ENCODE data around the gene KLHL2. TPM values are rescaled to one million over a fixed set of nuclear protein-coding genes. Genes with fewer than 3 reads are reported as not detected.
"Not testable (repeated sequence)": the region's sequence is repeated elsewhere in the genome, so short reads cannot be mapped to it uniquely, and the experiment has no call there.

Gene KLHL2
- polyA plus RNA-seq, 4 donors, result 18.5 to 26.4 (median 24.1) TPM

GRCh38 chr4:165284697-165285096 is 77.3 kb downstream of the KLHL2 start:
- not testable (repeated sequence) for DNase-seq (ENCODE audit: low read depth in 4 of 4, low spot score in 3 of 4)

- not testable (repeated sequence) for DNase-seq (ENCODE audit: low read depth in 4 of 4, low spot score in 3 of 4)
Measured at GRCh38 chr4:165286619-165287340, 79.4 kb downstream of the KLHL2 start.

- no peak for DNase-seq (ENCODE audit: low read depth in 4 of 4, low spot score in 3 of 4)
Measured at GRCh38 chr4:165288226-165288625, 80.9 kb downstream of the KLHL2 start.

DNA sequence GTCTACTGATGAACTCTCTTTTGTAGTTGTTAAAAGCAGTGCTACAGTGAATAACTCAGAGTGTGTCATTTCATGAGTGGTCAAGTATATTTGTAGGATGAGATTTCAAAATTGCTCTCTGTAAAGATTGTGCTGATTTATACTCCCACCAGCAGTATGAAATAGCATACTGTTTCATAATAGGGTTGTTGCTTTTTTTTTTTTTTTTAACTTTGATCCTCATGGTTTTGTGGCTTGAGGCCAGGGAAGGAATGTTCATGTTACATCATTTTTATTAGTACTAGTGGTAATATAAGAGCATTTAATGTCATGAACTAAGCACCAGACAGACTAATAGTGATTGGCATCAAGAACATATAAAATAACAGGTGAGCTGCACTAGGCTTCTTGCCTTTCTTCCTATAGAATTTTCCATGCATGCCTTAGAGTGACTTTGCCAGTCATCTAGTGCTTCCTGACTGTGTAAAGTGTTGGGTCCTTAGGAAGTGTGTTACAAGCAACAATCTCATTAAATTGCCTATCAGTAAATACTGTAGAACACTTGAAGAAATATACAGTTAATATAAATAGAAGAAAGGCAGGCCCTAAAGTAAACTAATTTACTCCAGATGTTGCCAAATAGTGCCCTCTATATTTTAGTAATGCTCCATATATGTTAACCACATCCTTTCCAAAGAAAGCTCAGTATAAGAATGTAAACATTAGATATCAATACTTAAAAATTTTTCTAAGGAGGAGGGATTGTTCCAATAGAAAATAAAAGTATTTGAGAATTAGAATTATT is 81.5 kb downstream of the KLHL2 start:
- DNase-seq (ENCODE audit: low read depth in 4 of 4, low spot score in 3 of 4), result no peak

DNA sequence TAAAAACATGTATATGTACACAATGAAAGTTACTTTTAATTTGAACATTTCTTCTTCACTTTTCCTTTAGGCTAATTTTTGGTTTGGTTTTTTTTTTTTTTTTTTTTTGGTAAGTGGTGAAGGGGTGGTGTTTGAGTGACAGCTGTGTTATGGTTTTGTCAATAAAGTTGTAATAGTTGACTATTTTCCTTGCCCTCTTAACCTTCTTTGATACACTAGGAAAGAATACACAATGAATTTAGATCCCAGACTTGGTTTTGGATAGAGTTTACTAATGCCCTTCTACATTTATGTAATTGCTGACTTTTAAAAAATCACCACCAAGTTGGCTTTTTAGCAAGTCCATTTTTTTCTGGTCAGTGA is 82.0 kb downstream of the KLHL2 start:
- DNase-seq (ENCODE audit: low read depth in 4 of 4, low spot score in 3 of 4), result no peak

DNA sequence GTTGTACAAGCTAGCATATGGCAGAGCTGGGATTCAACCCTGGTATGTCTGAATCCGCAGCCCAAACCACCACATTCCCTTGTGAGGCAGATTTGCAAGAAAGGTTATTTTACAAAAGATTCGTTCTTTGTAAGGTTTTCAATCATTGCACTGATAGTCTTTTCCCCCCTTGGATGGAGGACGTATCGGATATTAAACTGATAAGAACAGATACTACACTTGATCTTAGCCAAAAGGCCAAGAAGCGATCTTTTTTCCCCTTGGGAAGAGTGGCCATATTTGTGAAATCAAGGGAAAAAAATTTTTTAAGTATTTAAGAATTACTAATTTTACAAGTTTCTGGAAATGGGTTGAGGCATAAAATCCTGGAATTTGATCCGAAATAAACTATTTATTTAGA is 85.7 kb downstream of the KLHL2 start:
- no peak for DNase-seq (ENCODE audit: low read depth in 4 of 4, low spot score in 3 of 4)

- DNase-seq (ENCODE audit: low read depth in 4 of 4, low spot score in 3 of 4), result no peak
Measured at GRCh38 chr4:165293927-165294649, 86.7 kb downstream of the KLHL2 start.

- no peak for DNase-seq (ENCODE audit: low read depth in 4 of 4, low spot score in 3 of 4)
Measured at GRCh38 chr4:165294907-165295306, 87.5 kb downstream of the KLHL2 start.

DNA sequence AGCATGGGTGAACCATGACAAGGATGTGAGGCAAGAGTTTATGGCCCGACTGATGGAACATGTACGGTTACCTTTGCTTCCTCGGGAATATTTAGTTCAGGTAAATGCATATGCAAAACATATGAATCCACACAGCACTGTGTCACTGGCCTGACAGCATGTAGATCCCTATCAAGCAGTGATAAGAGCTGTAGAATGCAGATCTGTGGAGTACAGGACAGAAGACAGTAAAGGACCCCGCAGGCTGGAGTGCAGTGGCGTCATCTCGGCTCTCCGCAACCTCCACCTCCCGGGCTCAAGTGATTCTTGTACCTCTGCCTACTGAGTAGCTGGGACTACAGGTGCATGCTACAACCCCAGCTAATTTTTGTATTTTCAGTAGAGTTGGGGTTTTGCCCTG is 90.3 kb downstream of the KLHL2 start:
- no peak for DNase-seq (ENCODE audit: low read depth in 4 of 4, low spot score in 3 of 4)

DNA sequence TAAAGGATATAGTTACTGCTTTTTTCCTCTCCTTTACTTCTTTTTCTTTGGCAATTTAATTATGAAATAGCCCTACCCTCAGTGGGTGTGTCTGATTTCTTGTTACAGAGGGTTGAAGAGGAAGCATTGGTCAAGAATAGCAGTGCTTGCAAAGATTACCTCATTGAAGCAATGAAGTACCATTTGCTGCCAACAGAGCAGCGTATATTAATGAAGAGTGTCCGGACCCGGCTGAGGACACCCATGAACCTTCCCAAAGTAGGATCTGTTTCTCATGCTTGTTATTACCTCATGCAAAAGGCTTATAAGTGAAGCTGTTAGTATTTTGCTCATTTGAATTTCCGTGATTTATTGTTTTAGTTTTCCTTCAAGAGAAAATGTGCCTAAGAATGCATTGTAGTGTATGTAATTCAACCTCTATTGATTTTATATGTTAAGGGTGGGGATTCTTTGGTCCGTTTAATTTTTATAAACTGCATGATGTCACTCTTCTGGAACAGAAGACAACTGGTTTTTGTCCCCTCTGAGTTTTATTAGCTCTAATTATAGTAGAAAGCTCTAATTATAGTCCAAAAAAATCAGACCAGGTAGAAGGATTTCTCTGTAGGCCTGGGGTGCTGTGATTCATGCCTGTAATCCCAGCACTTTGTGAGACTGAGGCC is 92.2 kb downstream of the KLHL2 start:
- DNase-seq (ENCODE audit: low read depth in 4 of 4, low spot score in 3 of 4), result no peak

DNA sequence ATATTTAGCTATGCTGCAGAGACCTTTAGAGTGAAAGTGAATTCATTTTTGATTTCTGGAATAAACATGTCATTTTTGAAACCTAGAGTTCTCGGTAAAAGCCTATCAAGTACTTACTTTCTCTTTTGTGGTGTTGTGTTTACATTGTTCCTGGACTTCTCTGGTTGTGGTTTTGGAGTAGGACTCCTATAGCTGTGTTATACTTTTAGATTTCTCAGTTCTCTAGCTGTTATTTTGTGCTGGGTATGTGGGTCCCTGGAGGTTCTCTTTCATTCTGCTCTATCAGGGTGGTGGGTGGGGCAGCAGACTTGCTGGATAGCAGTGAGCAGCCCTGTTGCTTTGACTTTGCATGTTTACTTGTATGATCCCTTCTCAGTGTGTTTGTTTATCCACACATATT is 94.5 kb downstream of the KLHL2 start:
- no peak for DNase-seq (ENCODE audit: low read depth in 4 of 4, low spot score in 3 of 4)

DNA sequence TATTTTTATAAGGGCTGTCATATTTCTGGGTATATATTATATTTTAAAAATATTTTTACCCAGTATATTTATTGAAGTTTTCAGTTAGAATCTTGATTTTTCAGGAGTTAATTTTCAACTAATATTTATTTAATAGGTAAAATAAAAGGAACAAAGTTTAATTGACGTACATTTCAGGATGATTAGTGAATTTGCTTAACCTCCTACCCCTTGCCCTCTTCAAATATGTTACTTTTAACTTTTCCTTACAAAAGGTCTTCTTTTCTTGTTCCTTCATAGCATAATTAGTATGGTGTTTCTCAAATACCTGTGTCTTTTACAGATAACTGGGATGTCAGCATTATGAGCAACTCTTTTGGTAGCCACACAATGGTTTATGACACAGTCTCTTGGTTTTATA is 95.3 kb downstream of the KLHL2 start:
- no peak for DNase-seq (ENCODE audit: low read depth in 4 of 4, low spot score in 3 of 4)

GRCh38 chr4:165308166-165308565 is 100.8 kb downstream of the KLHL2 start:
- DNase-seq (ENCODE audit: low read depth in 4 of 4, low spot score in 3 of 4), result no peak

- DNase-seq (ENCODE audit: low read depth in 4 of 4, low spot score in 3 of 4), result no peak
Measured at GRCh38 chr4:165308606-165309005, 101.2 kb downstream of the KLHL2 start.

DNA sequence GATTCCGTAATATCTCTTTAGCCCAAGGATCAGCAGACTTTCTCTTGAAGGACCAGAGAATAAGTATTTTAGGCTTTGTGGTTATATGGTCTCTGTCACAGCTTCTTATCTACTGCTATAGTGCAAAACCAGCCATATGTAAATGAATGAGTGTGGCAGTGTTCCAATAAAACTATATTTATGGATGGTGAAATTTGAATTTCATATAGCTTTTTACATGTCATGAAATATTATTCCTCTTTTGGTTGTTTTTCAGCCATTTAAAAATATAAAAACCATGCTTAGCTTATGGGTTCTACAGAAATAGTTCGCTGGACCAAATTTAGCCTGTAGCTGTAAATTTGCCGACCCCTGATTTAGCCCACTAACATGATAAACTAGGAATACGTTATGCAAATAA is 102.1 kb downstream of the KLHL2 start:
- no peak for DNase-seq (ENCODE audit: low read depth in 4 of 4, low spot score in 3 of 4)

GRCh38 chr4:165312506-165312905 is 105.1 kb downstream of the KLHL2 start:
- DNase-seq (ENCODE audit: low read depth in 4 of 4, low spot score in 3 of 4), result no peak

DNA sequence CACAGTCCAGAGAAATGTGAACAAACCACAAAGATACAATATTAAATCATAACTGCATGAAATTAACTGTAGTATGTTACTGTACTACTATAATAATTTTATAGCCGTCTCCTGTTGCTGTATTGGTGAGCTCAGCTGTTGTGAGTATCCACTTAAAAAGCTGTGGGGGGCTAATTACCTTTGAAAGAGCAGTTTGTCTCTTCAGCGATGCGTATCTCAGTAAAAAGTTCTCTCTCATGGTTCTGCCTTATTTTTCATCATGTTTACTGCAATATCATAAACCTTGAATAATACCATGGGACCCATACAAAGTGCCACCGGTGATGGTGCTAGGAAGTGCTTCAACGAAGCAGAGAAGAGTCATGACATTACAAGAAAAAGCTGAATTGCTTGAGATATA is 111.7 kb downstream of the KLHL2 start:
- DNase-seq (ENCODE audit: low read depth in 4 of 4, low spot score in 3 of 4), result no peak

- DNase-seq (ENCODE audit: low read depth in 4 of 4, low spot score in 3 of 4), result no peak
Measured at GRCh38 chr4:165319509-165319908, 112.1 kb downstream of the KLHL2 start.

- no peak for DNase-seq (ENCODE audit: low read depth in 4 of 4, low spot score in 3 of 4)
Measured at GRCh38 chr4:165324236-165324917, 117.0 kb downstream of the KLHL2 start.

- no peak for DNase-seq (ENCODE audit: low read depth in 4 of 4, low spot score in 3 of 4)
Measured at GRCh38 chr4:165324918-165325304, 117.5 kb downstream of the KLHL2 start.

All from right renal pelvis (tissue), 4 donors.